ENCODE data around the gene PRKCZ. TPM values are rescaled to one million over a fixed set of nuclear protein-coding genes. Genes with fewer than 3 reads are reported as not detected.

The PRKCZ gene
- 19.4 TPM for polyA plus RNA-seq (2013, experiment 1 of 2)
- polyA plus RNA-seq (2013, experiment 2 of 2) = 19.8 TPM

DNA sequence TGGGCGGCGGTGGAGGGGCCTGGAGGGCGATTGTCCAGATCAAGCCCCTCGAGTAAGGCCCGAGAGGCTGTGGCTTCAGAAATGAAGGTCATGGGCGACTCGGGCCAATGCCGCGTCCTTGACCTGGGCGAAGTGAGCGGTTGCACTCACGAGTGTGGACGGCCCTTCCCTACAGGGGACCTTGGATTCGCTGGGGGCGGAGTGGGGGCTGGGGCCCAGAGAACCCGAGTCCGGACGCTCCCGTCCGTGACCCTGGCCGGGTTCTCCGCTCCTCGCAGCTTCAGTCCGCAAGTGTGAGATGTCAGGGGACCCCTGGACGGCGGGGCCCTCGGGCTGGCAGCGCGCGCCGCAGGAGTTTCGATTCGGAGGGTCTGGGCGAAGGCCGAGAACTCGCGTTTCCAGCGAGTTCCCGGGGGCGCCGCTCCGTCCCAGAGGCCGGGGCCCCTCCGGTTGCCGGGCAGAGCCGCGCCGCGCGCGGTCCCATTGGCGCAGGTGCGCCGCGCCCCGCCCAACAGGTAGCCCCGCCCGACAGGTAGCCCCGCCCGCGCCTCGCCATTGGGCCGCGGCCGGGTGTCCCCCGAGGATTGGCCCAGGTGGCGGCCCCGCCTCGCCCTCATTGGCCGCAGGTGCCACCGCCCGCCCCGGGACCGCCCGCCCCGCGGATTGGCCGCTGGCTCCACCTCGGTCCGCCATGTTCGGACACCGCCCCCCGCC lies at the start of gene PRKCZ:
Gene PRKCZ, plus strand, starts transcription at position 694 of the 714 bp plus-strand sequence. CDS start 220 bp downstream, outside the sequence.
- H3K9ac ChIP-seq (ENCODE audit: low read length) = peak within 1 kb of the TSS; percentile 82
- no peak within 1 kb of the TSS for H2AK5ac ChIP-seq (ENCODE audit: low read length)
- no peak within 1 kb of the TSS for H2BK15ac ChIP-seq (replicated peaks; ENCODE audit: low read depth)
- no peaks in the 10 kb centered on the region for H3K36me3 ChIP-seq (ENCODE audit: control insufficient read depth, insufficient read depth, low read length)
- no peak within 1 kb of the TSS for H3K23ac ChIP-seq (ENCODE audit: low read length)
- H3K4me1 ChIP-seq (ENCODE audit: control insufficient read depth, low read depth, low read length) = no peaks in the 10 kb centered on the region
- H3K27ac ChIP-seq (ENCODE audit: low read depth, low read length) = peak within 1 kb of the TSS; percentile 46
- H3K79me1 ChIP-seq (ENCODE audit: low read length) = peaks cover 2% of the 10 kb centered on the region
- WGBS (ENCODE audit: extremely low coverage, insufficient coverage, low lambda C conversion rate) = no CpG with 5 or more reads among the region's 83 CpGs
- H4K8ac ChIP-seq (ENCODE audit: low read depth, low read length) = no peak within 1 kb of the TSS
- H3K4me3 ChIP-seq (ENCODE audit: low read length) = peak within 1 kb of the TSS; percentile 66
- peak within 1 kb of the TSS; percentile 80 for H3K18ac ChIP-seq (ENCODE audit: low read length)
- no peaks in the 10 kb centered on the region for H3K27me3 ChIP-seq (ENCODE audit: insufficient read depth, low read length, poor library complexity)
- peaks cover 2% of the 10 kb centered on the region for H3K79me2 ChIP-seq (ENCODE audit: control insufficient read depth, insufficient read depth, low read length)
- H3K4ac ChIP-seq (ENCODE audit: low read depth, low read length) = no peak within 1 kb of the TSS
- peak within 1 kb of the TSS; percentile 89 for H3K56ac ChIP-seq (ENCODE audit: low read length)
- no peak within 1 kb of the TSS for H4K5ac ChIP-seq (ENCODE audit: low read length)
- DNase-seq = peak; percentile 96
- H2BK5ac ChIP-seq (ENCODE audit: low read length) = no peak within 1 kb of the TSS
- H2BK120ac ChIP-seq (ENCODE audit: low read depth, low read length) = no peak within 1 kb of the TSS
- peak within 1 kb of the TSS; percentile 64 for H3K4me2 ChIP-seq (ENCODE audit: low read length)

DNA sequence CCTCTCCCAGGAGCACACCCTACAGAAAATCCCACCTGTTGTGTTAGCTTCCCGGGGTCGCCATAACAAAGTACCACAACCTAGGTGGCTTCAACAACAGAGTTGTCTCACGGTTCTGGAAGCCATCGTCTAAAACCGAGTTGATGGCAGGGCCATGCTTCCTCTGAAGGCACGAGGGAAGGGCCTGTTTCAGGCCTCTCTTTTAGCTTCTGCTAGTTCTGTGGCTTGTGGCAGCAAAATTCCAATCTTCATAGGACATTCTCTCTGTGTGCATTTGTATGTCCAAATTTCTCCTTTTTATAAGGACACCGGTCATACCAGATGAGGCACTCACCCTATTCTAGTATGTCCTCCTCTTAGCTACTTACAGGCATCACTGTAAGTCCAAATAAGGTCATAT lies 49.8 kb upstream of the PRKCZ start:
- H3K79me2 ChIP-seq (ENCODE audit: control insufficient read depth, insufficient read depth, low read length) = no peaks in the 10 kb centered on the region
- no peaks in the 10 kb centered on the region for H3K27me3 ChIP-seq (ENCODE audit: insufficient read depth, low read length, poor library complexity)
- no CpG with 5 or more reads among the region's 7 CpGs for WGBS (ENCODE audit: extremely low coverage, insufficient coverage, low lambda C conversion rate)
- H2BK5ac ChIP-seq (ENCODE audit: low read length) = no peak overlapping the region
- H4K5ac ChIP-seq (ENCODE audit: low read length) = no peak overlapping the region
- no peak overlapping the region for H3K4ac ChIP-seq (ENCODE audit: low read depth, low read length)
- no peak overlapping the region for H3K27ac ChIP-seq (ENCODE audit: low read depth, low read length)
- no peaks in the 10 kb centered on the region for H3K79me1 ChIP-seq (ENCODE audit: low read length)
- no peak for DNase-seq
- no peak overlapping the region for H3K9ac ChIP-seq (ENCODE audit: low read length)
- no peaks in the 10 kb centered on the region for H3K36me3 ChIP-seq (ENCODE audit: control insufficient read depth, insufficient read depth, low read length)
- no peak overlapping the region for H3K4me2 ChIP-seq (ENCODE audit: low read length)
- no peak overlapping the region for H3K18ac ChIP-seq (ENCODE audit: low read length)
- no peaks in the 10 kb centered on the region for H3K4me1 ChIP-seq (ENCODE audit: control insufficient read depth, low read depth, low read length)
- no peak overlapping the region for H2BK120ac ChIP-seq (ENCODE audit: low read depth, low read length)
- H2AK5ac ChIP-seq (ENCODE audit: low read length) = no peak overlapping the region
- H3K4me3 ChIP-seq (ENCODE audit: low read length) = no peak overlapping the region
- H3K23ac ChIP-seq (ENCODE audit: low read length) = no peak overlapping the region
- no peak overlapping the region for H3K56ac ChIP-seq (ENCODE audit: low read length)
- H2BK15ac ChIP-seq (replicated peaks; ENCODE audit: low read depth) = no peak overlapping the region
- H4K8ac ChIP-seq (ENCODE audit: low read depth, low read length) = no peak overlapping the region

DNA sequence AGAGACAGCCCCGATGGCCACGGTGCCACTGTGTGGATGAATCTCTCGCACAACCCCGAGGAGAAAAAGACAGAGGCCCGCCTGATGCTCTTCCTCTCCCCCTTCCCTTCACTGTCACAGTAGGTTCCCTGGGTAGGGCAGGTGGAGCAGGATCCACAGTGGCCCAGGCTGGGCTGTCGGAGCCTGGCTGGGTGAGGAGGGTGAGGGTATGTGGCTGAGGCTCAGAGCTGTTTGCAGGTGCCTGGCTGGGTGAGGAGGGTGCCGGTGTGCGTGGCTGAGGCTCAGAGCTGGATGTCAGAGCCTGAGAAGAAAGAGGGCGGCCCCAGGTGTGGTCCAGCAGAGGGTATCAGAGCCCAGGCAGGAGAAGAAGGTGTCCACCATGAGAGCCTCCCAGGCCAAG lies 49.4 kb upstream of the PRKCZ start:
- no peaks in the 10 kb centered on the region for H3K79me2 ChIP-seq (ENCODE audit: control insufficient read depth, insufficient read depth, low read length)
- H3K4me2 ChIP-seq (ENCODE audit: low read length) = no peak overlapping the region
- no peak overlapping the region for H2AK5ac ChIP-seq (ENCODE audit: low read length)
- WGBS (ENCODE audit: extremely low coverage, insufficient coverage, low lambda C conversion rate) = no CpG with 5 or more reads among the region's 9 CpGs
- H3K4ac ChIP-seq (ENCODE audit: low read depth, low read length) = no peak overlapping the region
- no peak overlapping the region for H2BK120ac ChIP-seq (ENCODE audit: low read depth, low read length)
- H3K56ac ChIP-seq (ENCODE audit: low read length) = no peak overlapping the region
- no peaks in the 10 kb centered on the region for H3K4me1 ChIP-seq (ENCODE audit: control insufficient read depth, low read depth, low read length)
- H3K27ac ChIP-seq (ENCODE audit: low read depth, low read length) = no peak overlapping the region
- no peak overlapping the region for H3K4me3 ChIP-seq (ENCODE audit: low read length)
- H2BK15ac ChIP-seq (replicated peaks; ENCODE audit: low read depth) = no peak overlapping the region
- no peak for DNase-seq
- no peak overlapping the region for H4K8ac ChIP-seq (ENCODE audit: low read depth, low read length)
- no peak overlapping the region for H4K5ac ChIP-seq (ENCODE audit: low read length)
- no peaks in the 10 kb centered on the region for H3K27me3 ChIP-seq (ENCODE audit: insufficient read depth, low read length, poor library complexity)
- no peaks in the 10 kb centered on the region for H3K79me1 ChIP-seq (ENCODE audit: low read length)
- H3K36me3 ChIP-seq (ENCODE audit: control insufficient read depth, insufficient read depth, low read length) = no peaks in the 10 kb centered on the region
- H3K18ac ChIP-seq (ENCODE audit: low read length) = no peak overlapping the region
- H3K23ac ChIP-seq (ENCODE audit: low read length) = no peak overlapping the region
- no peak overlapping the region for H2BK5ac ChIP-seq (ENCODE audit: low read length)
- H3K9ac ChIP-seq (ENCODE audit: low read length) = no peak overlapping the region

DNA sequence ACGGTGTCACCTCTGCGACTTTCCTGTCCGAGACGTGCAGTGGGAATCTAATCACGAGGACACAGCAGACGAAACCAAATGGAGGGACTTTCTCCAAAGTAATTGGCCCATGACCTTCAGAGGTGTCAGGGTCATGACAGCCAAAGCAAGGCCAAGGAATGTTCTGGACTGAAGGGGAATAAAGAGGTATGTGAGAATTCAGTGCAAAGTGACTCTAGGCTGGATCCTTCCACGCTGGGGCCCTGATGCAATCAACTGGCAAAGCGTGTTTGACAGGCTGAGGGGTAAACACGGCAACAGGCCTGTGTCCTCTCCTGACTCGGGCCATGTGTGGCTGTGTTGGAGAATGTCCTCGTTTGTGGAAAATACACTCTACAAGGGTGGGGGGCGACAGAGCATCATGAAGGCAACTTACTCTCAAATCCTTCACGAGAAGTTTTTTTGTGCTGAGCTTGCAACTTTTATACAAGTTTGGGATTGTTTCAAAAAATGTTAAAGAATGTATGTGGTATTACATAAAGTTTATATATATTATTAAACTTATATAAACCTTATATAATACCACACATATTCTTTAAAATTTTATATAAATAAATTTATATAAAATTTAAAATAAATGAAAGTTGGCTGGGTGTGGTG lies 48.3 kb upstream of the PRKCZ start:
- WGBS (ENCODE audit: extremely low coverage, insufficient coverage, low lambda C conversion rate) = no CpG with 5 or more reads among the region's 13 CpGs
- Histone ChIP-seq H3K18ac (ENCODE audit: low read length) (no peak overlapping the region), H3K27ac (ENCODE audit: low read depth, low read length) (no peak overlapping the region), H3K23ac (ENCODE audit: low read length) (no peak overlapping the region), H3K27me3 (ENCODE audit: insufficient read depth, low read length, poor library complexity) (no peaks in the 10 kb centered on the region), H3K79me1 (ENCODE audit: low read length) (no peaks in the 10 kb centered on the region), H4K8ac (ENCODE audit: low read depth, low read length) (no peak overlapping the region), H2BK120ac (ENCODE audit: low read depth, low read length) (no peak overlapping the region), H3K9ac (ENCODE audit: low read length) (no peak overlapping the region), H3K4me1 (ENCODE audit: control insufficient read depth, low read depth, low read length) (no peaks in the 10 kb centered on the region), H3K79me2 (ENCODE audit: control insufficient read depth, insufficient read depth, low read length) (no peaks in the 10 kb centered on the region), H3K4me2 (ENCODE audit: low read length) (no peak overlapping the region), H3K4me3 (ENCODE audit: low read length) (no peak overlapping the region), H2BK5ac (ENCODE audit: low read length) (no peak overlapping the region), H2AK5ac (ENCODE audit: low read length) (no peak overlapping the region), H2BK15ac (replicated peaks; ENCODE audit: low read depth) (no peak overlapping the region), H3K36me3 (ENCODE audit: control insufficient read depth, insufficient read depth, low read length) (no peaks in the 10 kb centered on the region), H3K4ac (ENCODE audit: low read depth, low read length) (no peak overlapping the region), H3K56ac (ENCODE audit: low read length) (no peak overlapping the region), H4K5ac (ENCODE audit: low read length) (no peak overlapping the region)
- peak; percentile 71 for DNase-seq

GRCh38 chr1:2003541-2004131 lies 46.6 kb upstream of the PRKCZ start, which contains the start of gene CFAP74:
TSS of gene CFAP74 (minus strand) at chr1:2003786. CDS start at chr1:1990956, 12,830 bp downstream.
- H4K8ac ChIP-seq (ENCODE audit: low read depth, low read length) = no peak within 1 kb of the TSS
- H3K79me1 ChIP-seq (ENCODE audit: low read length) = no peaks in the 10 kb centered on the region
- no peak within 1 kb of the TSS for H3K4ac ChIP-seq (ENCODE audit: low read depth, low read length)
- H3K79me2 ChIP-seq (ENCODE audit: control insufficient read depth, insufficient read depth, low read length) = no peaks in the 10 kb centered on the region
- H3K56ac ChIP-seq (ENCODE audit: low read length) = peak within 1 kb of the TSS; percentile 86
- H3K18ac ChIP-seq (ENCODE audit: low read length) = no peak within 1 kb of the TSS
- H2BK15ac ChIP-seq (replicated peaks; ENCODE audit: low read depth) = no peak within 1 kb of the TSS
- no peak within 1 kb of the TSS for H3K27ac ChIP-seq (ENCODE audit: low read depth, low read length)
- WGBS (ENCODE audit: extremely low coverage, insufficient coverage, low lambda C conversion rate) = no CpG with 5 or more reads among the region's 49 CpGs
- H3K9ac ChIP-seq (ENCODE audit: low read length) = peak within 1 kb of the TSS; percentile 73
- no peak within 1 kb of the TSS for H2BK120ac ChIP-seq (ENCODE audit: low read depth, low read length)
- H3K27me3 ChIP-seq (ENCODE audit: insufficient read depth, low read length, poor library complexity) = no peaks in the 10 kb centered on the region
- H4K5ac ChIP-seq (ENCODE audit: low read length) = no peak within 1 kb of the TSS
- H3K4me2 ChIP-seq (ENCODE audit: low read length) = peak within 1 kb of the TSS; percentile 64
- DNase-seq = peak; percentile 89
- no peak within 1 kb of the TSS for H3K23ac ChIP-seq (ENCODE audit: low read length)
- no peaks in the 10 kb centered on the region for H3K4me1 ChIP-seq (ENCODE audit: control insufficient read depth, low read depth, low read length)
- H2BK5ac ChIP-seq (ENCODE audit: low read length) = no peak within 1 kb of the TSS
- H3K36me3 ChIP-seq (ENCODE audit: control insufficient read depth, insufficient read depth, low read length) = no peaks in the 10 kb centered on the region
- no peak within 1 kb of the TSS for H3K4me3 ChIP-seq (ENCODE audit: low read length)
- no peak within 1 kb of the TSS for H2AK5ac ChIP-seq (ENCODE audit: low read length)
